ENCODE data around the gene ACTG1. TPM values are rescaled to one million over a fixed set of nuclear protein-coding genes. Genes with fewer than 3 reads are reported as not detected.

Gene ACTG1
- total and polyA plus RNA-seq, 7 donors = 150 to 620 (median 405) TPM

- Histone ChIP-seq H3K9me3 (no peaks in the 10 kb centered on the region), H3K4me1 (peaks cover 15% of the 10 kb centered on the region), H3K27me3 (ENCODE audit: insufficient read depth in 3 of 3, low read length in 2 of 3) (peaks cover 0 to 19% (median 8%) of the 10 kb centered on the region in 3 donors), H3K4me3 (no peak overlapping the region), H3K27ac (no peak overlapping the region), H3K36me3 (ENCODE audit: insufficient read depth in 1 of 2, low read depth in 1 of 2) (peaks cover 12 to 53% of the 10 kb centered on the region in 2 donors)
- ATAC-seq (no peak), DNase-seq (no peak)
- intact Hi-C loops (cut with DNase I) = loop anchor here (5.0 to 10.0 kb wide), 2 partner anchors 395 to 398 kb away; no protein-coding TSS in a partner anchor
- 95 to 97% (median 95%) methylated on average over 26 to 28 of the region's 28 CpGs for WGBS, 3 donors
- TF ChIP-seq, protein P1, sequence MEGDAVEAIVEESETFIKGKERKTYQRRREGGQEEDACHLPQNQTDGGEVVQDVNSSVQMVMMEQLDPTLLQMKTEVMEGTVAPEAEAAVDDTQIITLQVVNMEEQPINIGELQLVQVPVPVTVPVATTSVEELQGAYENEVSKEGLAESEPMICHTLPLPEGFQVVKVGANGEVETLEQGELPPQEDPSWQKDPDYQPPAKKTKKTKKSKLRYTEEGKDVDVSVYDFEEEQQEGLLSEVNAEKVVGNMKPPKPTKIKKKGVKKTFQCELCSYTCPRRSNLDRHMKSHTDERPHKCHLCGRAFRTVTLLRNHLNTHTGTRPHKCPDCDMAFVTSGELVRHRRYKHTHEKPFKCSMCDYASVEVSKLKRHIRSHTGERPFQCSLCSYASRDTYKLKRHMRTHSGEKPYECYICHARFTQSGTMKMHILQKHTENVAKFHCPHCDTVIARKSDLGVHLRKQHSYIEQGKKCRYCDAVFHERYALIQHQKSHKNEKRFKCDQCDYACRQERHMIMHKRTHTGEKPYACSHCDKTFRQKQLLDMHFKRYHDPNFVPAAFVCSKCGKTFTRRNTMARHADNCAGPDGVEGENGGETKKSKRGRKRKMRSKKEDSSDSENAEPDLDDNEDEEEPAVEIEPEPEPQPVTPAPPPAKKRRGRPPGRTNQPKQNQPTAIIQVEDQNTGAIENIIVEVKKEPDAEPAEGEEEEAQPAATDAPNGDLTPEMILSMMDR (IDR thresholded peaks at IDR 0.05) = no peak
These were observed 27.5 kb upstream of the ACTG1 start for GRCh38 chr17:81539961-81540675.

DNA sequence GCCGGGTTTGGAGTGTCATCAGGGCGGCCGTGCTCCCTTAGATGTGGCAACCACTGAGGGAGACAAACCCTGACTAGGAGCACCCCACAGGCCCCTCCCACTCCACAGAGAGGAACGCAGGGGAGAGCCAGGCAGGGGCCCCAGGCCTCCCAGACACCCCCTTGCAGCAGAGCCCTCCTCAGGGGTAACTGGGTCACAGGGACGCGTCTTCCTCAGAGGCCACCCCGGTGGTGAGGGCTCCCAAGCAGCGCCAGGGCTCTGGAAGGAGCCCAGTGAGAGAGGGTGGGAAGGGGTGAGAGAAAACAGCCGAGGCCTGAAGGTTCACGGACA is 26.9 kb upstream of the ACTG1 start:
- no peak overlapping the region for H3K27ac ChIP-seq
- no peak for DNase-seq
- TF ChIP-seq, protein P1 (IDR thresholded peaks at IDR 0.05) = no peak
- ATAC-seq = no peak
- H3K4me1 ChIP-seq = peaks cover 15% of the 10 kb centered on the region
- peaks cover 12 to 48% of the 10 kb centered on the region in 2 donors for H3K36me3 ChIP-seq (ENCODE audit: insufficient read depth in 1 of 2, low read depth in 1 of 2)
- H3K9me3 ChIP-seq = no peaks in the 10 kb centered on the region
- H3K27me3 ChIP-seq (ENCODE audit: insufficient read depth in 3 of 3, low read length in 2 of 3) = peaks cover 0 to 24% (median 11%) of the 10 kb centered on the region in 3 donors
- WGBS, 3 donors = 76 to 87% (median 82%) methylated on average over 10 of the region's 10 CpGs
- no peak overlapping the region for H3K4me3 ChIP-seq
- intact Hi-C loops (cut with DNase I) = loop anchor here (5.0 to 10.0 kb wide), 2 partner anchors 395 to 397 kb away; no protein-coding TSS in a partner anchor

GRCh38 chr17:81538651-81539570 is 26.3 kb upstream of the ACTG1 start:
- Histone ChIP-seq H3K4me1 (peaks cover 15% of the 10 kb centered on the region), H3K27ac (no peak overlapping the region), H3K9me3 (no peaks in the 10 kb centered on the region), H3K36me3 (ENCODE audit: insufficient read depth in 1 of 2, low read depth in 1 of 2) (peaks cover 10 to 41% of the 10 kb centered on the region in 2 donors), H3K27me3 (ENCODE audit: insufficient read depth in 3 of 3, low read length in 2 of 3) (peaks cover 0 to 30% (median 11%) of the 10 kb centered on the region in 3 donors), H3K4me3 (no peak overlapping the region)
- TF ChIP-seq, protein P1 (IDR thresholded peaks at IDR 0.05) = no peak
- 70 to 78% (median 71%) methylated on average over 25 to 26 of the region's 26 CpGs for WGBS, 3 donors
- DNase-seq (no peak), ATAC-seq (peak in 1 of 4 donors; percentile 3)
- intact Hi-C loops (cut with DNase I) = loop anchor here (5.0 to 10.0 kb wide), 2 partner anchors 394 to 397 kb away; no protein-coding TSS in a partner anchor

GRCh38 chr17:81537856-81538555 is 25.4 kb upstream of the ACTG1 start:
- peaks cover 8 to 32% of the 10 kb centered on the region in 2 donors for H3K36me3 ChIP-seq (ENCODE audit: insufficient read depth in 1 of 2, low read depth in 1 of 2)

More at GRCh38 chr17:81537856-81538555, 25.4 kb upstream of the ACTG1 start:
- DNase-seq (peak; percentile 11 to 79), ATAC-seq (peak; percentile 60 to 86 (median 84))
- intact Hi-C loops (cut with DNase I) = loop anchor here (2.0 to 10.0 kb wide), 3 partner anchors 285 to 396 kb away; no protein-coding TSS in a partner anchor
- Histone ChIP-seq H3K4me3 (no peak overlapping the region), H3K4me1 (peaks cover 15% of the 10 kb centered on the region), H3K27me3 (ENCODE audit: insufficient read depth in 3 of 3, low read length in 2 of 3) (peaks cover 0 to 37% (median 11%) of the 10 kb centered on the region in 3 donors), H3K9me3 (no peaks in the 10 kb centered on the region), H3K27ac (no peak overlapping the region)
- WGBS, 3 donors = 24 to 39% (median 35%) methylated on average over 21 to 26 of the region's 26 CpGs
- TF ChIP-seq, protein P1 (IDR thresholded peaks at IDR 0.05) = no peak

Measured in psoas muscle (tissue), 8 donors.